GM12878 (cell line): ENCODE measurements around the gene MGRN1. TPM values are rescaled to one million over a fixed set of nuclear protein-coding genes. Genes with fewer than 3 reads are reported as not detected.

Experiments used
- CBX3 ChIP-seq: fragments of 200-600 bp; sonication (generic); IDR thresholded peaks from 2 replicates; pipeline ENCODE4 v1.6.1; 2016; ENCODE audit warnings: low read depth, borderline replicate concordance
- CEBPB ChIP-seq, 2 experiments: fragments of 150-350 bp in 1 of 2; IDR thresholded peaks; 2 replicates each; pipeline ENCODE4 v1.6.1; 2012 to 2014; ENCODE audit warnings: low read depth in 2 of 2, low read length in 2 of 2, borderline replicate concordance in 1 of 2, inconsistent platforms in 1 of 2
- FOS ChIP-seq: IDR thresholded peaks from 3 replicates; pipeline ENCODE4 v1.6.1; 2011; ENCODE audit warnings: borderline replicate concordance; ENCODE audit not compliant: insufficient read length; ENCODE audit errors: extremely low read depth
- GATAD2B ChIP-seq: fragments of 450-650 bp; conservative IDR thresholded peaks from 2 replicates; pipeline ENCODE4 v1.6.1; 2017; ENCODE audit warnings: low read depth, mild to moderate bottlenecking, moderate library complexity
- IKZF2 ChIP-seq, 2 experiments: fragments of 450-650 bp; IDR thresholded peaks; 2 replicates each; pipeline ENCODE4 v1.6.1; 2017; ENCODE audit warnings: mild to moderate bottlenecking in 2 of 2, moderate library complexity in 2 of 2
- IRF3 ChIP-seq: fragments of 450-650 bp; IDR thresholded peaks from 2 replicates; pipeline ENCODE4 v1.6.1; 2014; ENCODE audit warnings: mild to moderate bottlenecking
- JUNB ChIP-seq: IDR thresholded peaks from 2 replicates; pipeline ENCODE4 v1.6.1; 2016; ENCODE audit warnings: antibody characterized with exemption, mild to moderate bottlenecking
- KDM1A ChIP-seq: fragments of 200-600 bp; sonication (generic); IDR thresholded peaks from 2 replicates; pipeline ENCODE4 v1.6.1; 2016; ENCODE audit warnings: borderline replicate concordance
- MEF2A ChIP-seq: IDR thresholded peaks from 2 replicates; pipeline ENCODE4 v1.6.1; 2011; ENCODE audit warnings: low read depth, mild to moderate bottlenecking, low read length, moderate library complexity; ENCODE audit not compliant: insufficient read depth
- MEF2B ChIP-seq: fragments of 450-650 bp; IDR thresholded peaks from 2 replicates; pipeline ENCODE4 v1.6.1; 2018; ENCODE audit warnings: mild to moderate bottlenecking, moderate library complexity; ENCODE audit not compliant: partially characterized antibody, poor library complexity, severe bottlenecking
- MTA2 ChIP-seq: fragments of 450-650 bp; IDR thresholded peaks from 2 replicates; pipeline ENCODE4 v1.6.1; 2016; ENCODE audit warnings: low read depth, mild to moderate bottlenecking, moderate library complexity
- MYB ChIP-seq: fragments of 150-350 bp; IDR thresholded peaks from 2 replicates; pipeline ENCODE4 v1.6.1; 2014; ENCODE audit warnings: mild to moderate bottlenecking, low read depth, low read length, borderline replicate concordance
- NBN ChIP-seq: fragments of 450-650 bp; IDR thresholded peaks from 2 replicates; pipeline ENCODE4 v1.6.1; 2016
- PAX5 ChIP-seq: IDR thresholded peaks from 2 replicates; pipeline ENCODE4 v1.6.1; 2011; ENCODE audit warnings: low read depth, low read length, borderline replicate concordance
- PBX3 ChIP-seq: IDR thresholded peaks from 2 replicates; pipeline ENCODE4 v1.6.1; 2011; ENCODE audit warnings: mild to moderate bottlenecking, low read depth, low read length, moderate library complexity; ENCODE audit not compliant: insufficient replicate concordance
- RCOR1 ChIP-seq: conservative IDR thresholded peaks from 2 replicates; pipeline ENCODE4 v1.6.1; 2012; ENCODE audit warnings: low read depth, low read length, improper control_type of control experiment
- RFX5 ChIP-seq: IDR thresholded peaks from 2 replicates; pipeline ENCODE4 v1.6.1; 2011; ENCODE audit warnings: low read depth, low read length, improper control_type of control experiment
- SIN3A ChIP-seq: IDR thresholded peaks from 2 replicates; pipeline ENCODE4 v1.6.1; 2012; ENCODE audit warnings: low read depth, low read length, improper control_type of control experiment
- SMAD5 ChIP-seq: IDR thresholded peaks from 2 replicates; pipeline ENCODE4 v1.6.1; 2016; ENCODE audit warnings: antibody characterized with exemption, low read depth
- TARDBP ChIP-seq: IDR thresholded peaks from 2 replicates; pipeline ENCODE4 v1.6.1; 2016; ENCODE audit warnings: borderline replicate concordance
- polyA plus RNA-seq, 11 experiments: library from polyadenylated mRNA; depleted of rRNA in 4 of 11; unstranded in 6 of 11; stranded (reverse) in 5 of 11; fragments of >200 nt; fragmentation: Nextera tagmentation in 4 of 11; fragmentation: Illumina TruSeq in 1 of 11; extraction: Ambion mirVana in 4 of 11; extraction: Trizol in 1 of 11; gene quantifications; 1 replicate in 1 of 11; 2 replicates in 10 of 11; pipeline versions ENCODE4 v1.2.1 to v1.2.3, GENCODE V29; 2011 to 2016; ENCODE audit warnings: inconsistent platforms in 2 of 11, missing spikeins in 2 of 11, low read depth in 1 of 11
- total RNA-seq, 4 experiments: library from RNA; depleted of rRNA in 3 of 4; stranded (reverse); fragments of >200 nt in 3 of 4; fragmentation: Illumina TruSeq in 1 of 4; extraction: Trizol in 1 of 4; gene quantifications; 2 replicates each; pipeline versions ENCODE4 v1.2.1 to v1.2.3, GENCODE V29; 2013 to 2021
- TF ChIP-seq, protein P1 (sequence below): fragments of 450-650 bp; IDR thresholded peaks from 2 replicates; pipeline ENCODE4 v1.6.1; 2017; ENCODE audit warnings: mild to moderate bottlenecking, moderate library complexity
- TF ChIP-seq, protein P2 (sequence below): fragments of 450-650 bp; formaldehyde crosslinking; IDR thresholded peaks from 2 replicates; pipeline ENCODE4 v1.4.0; 2022; ENCODE audit warnings: mild to moderate bottlenecking, moderate library complexity

MGRN1 gene
- total and polyA plus RNA-seq, 10 of the 15 experiments (the other 5 are each of a cell fraction or from before 2014, with no cell fraction given) = 0.35 to 86.7 (median 14.6) TPM

DNA sequence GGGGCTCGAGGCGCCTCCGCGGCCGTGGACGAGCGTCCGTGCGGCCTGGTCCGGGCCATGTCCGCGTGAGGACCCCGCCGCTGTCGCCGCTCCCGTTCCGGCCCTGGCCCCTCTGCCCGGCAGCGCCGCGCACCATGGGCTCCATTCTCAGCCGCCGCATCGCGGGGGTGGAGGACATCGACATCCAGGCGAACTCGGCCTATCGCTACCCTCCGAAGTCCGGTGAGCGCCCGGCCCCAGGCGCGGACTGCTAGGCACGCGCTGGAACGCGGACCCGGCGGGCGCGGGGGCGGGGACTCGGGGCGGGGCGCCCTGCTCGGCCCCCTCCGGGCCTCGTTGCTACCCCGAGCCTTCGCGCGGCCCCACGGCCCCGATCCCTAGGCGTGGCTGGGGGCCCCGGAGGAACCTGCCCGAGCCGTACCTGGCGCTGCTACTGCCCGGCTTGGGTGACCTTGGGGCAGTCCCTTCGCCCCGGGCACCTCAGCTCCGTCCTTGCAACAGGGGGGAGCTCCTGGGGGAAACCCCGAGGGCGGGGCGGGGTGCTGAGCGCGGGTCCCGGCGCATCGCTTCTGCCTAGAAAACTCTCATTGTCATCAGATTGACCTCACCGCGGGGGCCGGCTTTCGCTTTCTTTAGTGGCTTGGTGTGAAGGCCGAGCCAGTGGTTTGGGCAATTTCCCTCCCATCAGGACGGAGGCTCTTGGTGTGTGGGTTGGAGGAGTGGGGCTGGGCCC lies 367 bp downstream of the MGRN1 start (continued):
- TF ChIP-seq, protein P1, sequence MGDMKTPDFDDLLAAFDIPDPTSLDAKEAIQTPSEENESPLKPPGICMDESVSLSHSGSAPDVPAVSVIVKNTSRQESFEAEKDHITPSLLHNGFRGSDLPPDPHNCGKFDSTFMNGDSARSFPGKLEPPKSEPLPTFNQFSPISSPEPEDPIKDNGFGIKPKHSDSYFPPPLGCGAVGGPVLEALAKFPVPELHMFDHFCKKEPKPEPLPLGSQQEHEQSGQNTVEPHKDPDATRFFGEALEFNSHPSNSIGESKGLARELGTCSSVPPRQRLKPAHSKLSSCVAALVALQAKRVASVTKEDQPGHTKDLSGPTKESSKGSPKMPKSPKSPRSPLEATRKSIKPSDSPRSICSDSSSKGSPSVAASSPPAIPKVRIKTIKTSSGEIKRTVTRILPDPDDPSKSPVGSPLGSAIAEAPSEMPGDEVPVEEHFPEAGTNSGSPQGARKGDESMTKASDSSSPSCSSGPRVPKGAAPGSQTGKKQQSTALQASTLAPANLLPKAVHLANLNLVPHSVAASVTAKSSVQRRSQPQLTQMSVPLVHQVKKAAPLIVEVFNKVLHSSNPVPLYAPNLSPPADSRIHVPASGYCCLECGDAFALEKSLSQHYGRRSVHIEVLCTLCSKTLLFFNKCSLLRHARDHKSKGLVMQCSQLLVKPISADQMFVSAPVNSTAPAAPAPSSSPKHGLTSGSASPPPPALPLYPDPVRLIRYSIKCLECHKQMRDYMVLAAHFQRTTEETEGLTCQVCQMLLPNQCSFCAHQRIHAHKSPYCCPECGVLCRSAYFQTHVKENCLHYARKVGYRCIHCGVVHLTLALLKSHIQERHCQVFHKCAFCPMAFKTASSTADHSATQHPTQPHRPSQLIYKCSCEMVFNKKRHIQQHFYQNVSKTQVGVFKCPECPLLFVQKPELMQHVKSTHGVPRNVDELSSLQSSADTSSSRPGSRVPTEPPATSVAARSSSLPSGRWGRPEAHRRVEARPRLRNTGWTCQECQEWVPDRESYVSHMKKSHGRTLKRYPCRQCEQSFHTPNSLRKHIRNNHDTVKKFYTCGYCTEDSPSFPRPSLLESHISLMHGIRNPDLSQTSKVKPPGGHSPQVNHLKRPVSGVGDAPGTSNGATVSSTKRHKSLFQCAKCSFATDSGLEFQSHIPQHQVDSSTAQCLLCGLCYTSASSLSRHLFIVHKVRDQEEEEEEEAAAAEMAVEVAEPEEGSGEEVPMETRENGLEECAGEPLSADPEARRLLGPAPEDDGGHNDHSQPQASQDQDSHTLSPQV = no peak
- TF ChIP-seq SIN3A (no peak), RFX5 (no peak), KDM1A (no peak), TARDBP (no peak), MTA2 (no peak), MEF2B (no peak), NBN (peak; percentile 49; the same call in 1 of the 2 replicates), JUNB (no peak), MEF2A (no peak), CBX3 (no peak), SMAD5 (no peak; the same call in 1 of the 2 replicates), IKZF2 (IDR thresholded peaks at IDR 0.05) (peak in 1 of 2 experiments; percentile 41; a peak in 2 of 4 replicates), PBX3 (no peak), IRF3 (no peak), GATAD2B (peak; percentile 94), RCOR1 (no peak), PAX5 (no peak), MYB (no peak), FOS (no peak), CEBPB (IDR thresholded peaks at IDR 0.05; ENCODE audit: borderline replicate concordance in 1 of 2, low read depth in 2 of 2, low read length in 2 of 2) (no peak)
- TF ChIP-seq, protein P2, sequence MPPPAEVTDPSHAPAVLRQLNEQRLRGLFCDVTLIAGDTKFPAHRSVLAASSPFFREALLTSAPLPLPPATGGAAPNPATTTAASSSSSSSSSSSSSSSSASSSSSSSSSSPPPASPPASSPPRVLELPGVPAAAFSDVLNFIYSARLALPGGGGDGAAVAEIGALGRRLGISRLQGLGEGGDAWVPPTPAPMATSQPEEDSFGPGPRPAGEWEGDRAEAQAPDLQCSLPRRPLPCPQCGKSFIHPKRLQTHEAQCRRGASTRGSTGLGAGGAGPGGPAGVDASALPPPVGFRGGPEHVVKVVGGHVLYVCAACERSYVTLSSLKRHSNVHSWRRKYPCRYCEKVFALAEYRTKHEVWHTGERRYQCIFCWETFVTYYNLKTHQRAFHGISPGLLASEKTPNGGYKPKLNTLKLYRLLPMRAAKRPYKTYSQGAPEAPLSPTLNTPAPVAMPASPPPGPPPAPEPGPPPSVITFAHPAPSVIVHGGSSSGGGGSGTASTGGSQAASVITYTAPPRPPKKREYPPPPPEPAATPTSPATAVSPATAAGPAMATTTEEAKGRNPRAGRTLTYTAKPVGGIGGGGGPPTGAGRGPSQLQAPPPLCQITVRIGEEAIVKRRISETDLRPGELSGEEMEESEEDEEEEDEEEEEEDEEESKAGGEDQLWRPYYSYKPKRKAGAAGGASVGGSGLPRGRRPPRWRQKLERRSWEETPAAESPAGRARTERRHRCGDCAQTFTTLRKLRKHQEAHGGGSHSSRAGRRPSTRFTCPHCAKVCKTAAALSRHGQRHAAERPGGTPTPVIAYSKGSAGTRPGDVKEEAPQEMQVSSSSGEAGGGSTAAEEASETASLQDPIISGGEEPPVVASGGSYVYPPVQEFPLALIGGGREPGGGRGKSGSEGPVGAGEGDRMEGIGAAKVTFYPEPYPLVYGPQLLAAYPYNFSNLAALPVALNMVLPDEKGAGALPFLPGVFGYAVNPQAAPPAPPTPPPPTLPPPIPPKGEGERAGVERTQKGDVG = no peak
